B cell (primary cell): ENCODE results near the gene PTPRG. TPM values are rescaled to one million over a fixed set of nuclear protein-coding genes. Genes with fewer than 3 reads are reported as not detected.

ENCODE experiments used
- ATAC-seq: fragments of 200-7000 bp; cut with Tn5 transposase; one replicate; pipeline ENCODE4 v1.10.0; 2021; ENCODE audit warnings: low read depth, mild to moderate bottlenecking, moderate number of reproducible peaks, moderate library complexity
- CTCF ChIA-PET: fragments of 350-600 bp; sonication (Branson Sonifier 250); formaldehyde crosslinking; loops from one replicate; lab custom pipeline; 2021; ENCODE audit warnings: antibody characterized with exemption, inconsistent platforms; lab: Charles Lee
- POLR2A ChIA-PET: fragments of 350-600 bp; sonication (Branson Sonifier 250); formaldehyde crosslinking; loops from one replicate; lab custom pipeline; 2021; ENCODE audit warnings: antibody characterized with exemption; lab: Charles Lee
- DNase-seq: peaks from one replicate; pipeline ENCODE4 v3.0.0; 2013
- H2AFZ ChIP-seq: 2 replicates; pipeline ENCODE4 v1.6.1; 2012; ENCODE audit warnings: mild to moderate bottlenecking, low read depth, low read length; ENCODE audit not compliant: insufficient read depth, poor library complexity, severe bottlenecking
- H3K27ac ChIP-seq, 2 donors: 1 replicate in 1 of 2; 2 replicates in 1 of 2; pipeline ENCODE4 v1.5.1; 2012 to 2013; ENCODE audit warnings: low read length in 2 of 2, mild to moderate bottlenecking in 2 of 2, moderate library complexity in 1 of 2
- H3K27me3 ChIP-seq, 4 experiments: fragments of 200-600 bp in 1 of 4; sonication (generic) in 1 of 4; replicated peaks in 1 of 4; 1 replicate in 2 of 4; 2 replicates in 2 of 4; pipeline versions ENCODE4 v1.6.1 to v1.7.0; 2013 to 2016; ENCODE audit warnings: low read length in 3 of 4, mild to moderate bottlenecking in 2 of 4, mixed read lengths in 1 of 4, moderate library complexity in 1 of 4; ENCODE audit not compliant: insufficient read depth in 4 of 4, control insufficient read depth in 3 of 4; ENCODE audit errors: control extremely low read depth in 1 of 4
- H3K36me3 ChIP-seq, 2 experiments: replicated peaks in 1 of 2; 1 replicate in 1 of 2; 2 replicates in 1 of 2; pipeline versions ENCODE4 v1.6.1 to v1.7.1; 2013; ENCODE audit warnings: low read length in 1 of 2; ENCODE audit not compliant: insufficient read depth in 2 of 2, control insufficient read depth in 1 of 2; ENCODE audit errors: control extremely low read depth in 1 of 2, extremely low read depth in 1 of 2
- H3K4me1 ChIP-seq, 2 donors: fragments of 200-600 bp in 1 of 2; sonication (generic) in 1 of 2; 1 replicate in 1 of 2; 2 replicates in 1 of 2; pipeline versions ENCODE4 v1.5.1 to v1.6.1; 2013 to 2017; ENCODE audit warnings: low read length in 2 of 2; ENCODE audit not compliant: control insufficient read depth in 2 of 2, insufficient read depth in 2 of 2
- H3K4me2 ChIP-seq: replicated peaks from 2 replicates; pipeline ENCODE3; 2012; ENCODE audit warnings: mild to moderate bottlenecking, low read depth, low read length; ENCODE audit not compliant: poor library complexity, severe bottlenecking
- H3K4me3 ChIP-seq, 5 experiments: fragments of 200-600 bp in 1 of 5; sonication (generic) in 1 of 5; 1 replicate in 3 of 5; 2 replicates in 2 of 5; pipeline versions ENCODE4 v1.5.1 to v1.7.0; 2011 to 2016; ENCODE audit warnings: low read length in 4 of 5, mild to moderate bottlenecking in 4 of 5, low read depth in 2 of 5, control low read depth in 1 of 5, moderate library complexity in 1 of 5; ENCODE audit not compliant: insufficient read depth in 1 of 5; ENCODE audit errors: control extremely low read depth in 1 of 5, extremely low read depth in 1 of 5
- H3K79me2 ChIP-seq: fragments of 200-600 bp; sonication (generic); one replicate; pipeline ENCODE4 v1.6.0; 2016; ENCODE audit warnings: low read length; ENCODE audit not compliant: control insufficient read depth, insufficient read depth
- H3K9ac ChIP-seq: fragments of 200-600 bp; sonication (generic); 2 replicates; pipeline ENCODE4 v1.6.1; 2017; ENCODE audit warnings: mild to moderate bottlenecking, low read length, moderate library complexity
- H3K9me3 ChIP-seq, 3 donors: one replicate each; pipeline versions ENCODE4 v1.6.1 to v1.7.1; 2013; ENCODE audit warnings: low read length in 2 of 3; ENCODE audit not compliant: control insufficient read depth in 2 of 3, insufficient read depth in 1 of 3; ENCODE audit errors: control extremely low read depth in 1 of 3
- H4K20me1 ChIP-seq: 2 replicates; pipeline ENCODE4 v1.6.0; 2012; ENCODE audit warnings: mild to moderate bottlenecking, low read length; ENCODE audit not compliant: insufficient read depth, control insufficient read depth, poor library complexity, severe bottlenecking
- H3K27ac Mint-ChIP-seq: one replicate; pipeline ENCODE4 v1.8.0; 2021; ENCODE audit warnings: mixed read lengths
- H3K27me3 Mint-ChIP-seq: one replicate; pipeline ENCODE4 v1.8.0; 2021; ENCODE audit warnings: mixed read lengths
- H3K4me1 Mint-ChIP-seq: one replicate; pipeline ENCODE4 v1.8.0; 2021; ENCODE audit warnings: mixed read lengths
- H3K4me3 Mint-ChIP-seq: one replicate; pipeline ENCODE4 v1.8.0; 2021; ENCODE audit warnings: mixed read lengths
- H3K9me3 Mint-ChIP-seq: one replicate; pipeline ENCODE4 v1.8.0; 2022; ENCODE audit warnings: mixed read lengths; ENCODE audit not compliant: insufficient read depth
- CTCF ChIP-seq: fragments of 200-600 bp; IDR thresholded peaks from one replicate; pipeline ENCODE4 v1.8.0; 2022; ENCODE audit warnings: antibody characterized with exemption, mild to moderate bottlenecking
- EZH2 ChIP-seq: IDR thresholded peaks from 2 replicates; pipeline ENCODE4 v1.6.1; 2012; ENCODE audit warnings: borderline replicate concordance, low read depth, mild to moderate bottlenecking, moderate library complexity, low read length; ENCODE audit not compliant: insufficient read depth, poor library complexity, severe bottlenecking
- WGBS: methylation state at CpG from one replicate; pipeline ENCODE4 v1.1.5; 2013; ENCODE audit warnings: missing lambda C conversion rate; ENCODE audit not compliant: insufficient coverage; 5-methylcytosine and 5-hydroxymethylcytosine counted together
- intact Hi-C: fragments of 100-400 bp; cut with micrococcal nuclease; formaldehyde crosslinking; loops from one replicate; pipeline ENCODE4 v1.10.0; 2022
- polyA plus RNA-seq: library from polyadenylated mRNA; depleted of rRNA; stranded (reverse); fragments of >200 nt; gene quantifications from 2 replicates; pipeline ENCODE4 v1.2.3, GENCODE V29; 2012
- total RNA-seq, 2 donors: library from RNA; stranded (reverse); fragments of 120-200 nt in 1 of 2; gene quantifications; 1 replicate in 1 of 2; 2 replicates in 1 of 2; pipeline versions ENCODE4 v1.2.3 to v1.2.4, GENCODE V29; 2013 to 2022

Gene PTPRG
- total and polyA plus RNA-seq, 2 donors (not counting 1 experiment from before 2014, with no cell fraction given) = 0.12 to 1.3 TPM

DNA sequence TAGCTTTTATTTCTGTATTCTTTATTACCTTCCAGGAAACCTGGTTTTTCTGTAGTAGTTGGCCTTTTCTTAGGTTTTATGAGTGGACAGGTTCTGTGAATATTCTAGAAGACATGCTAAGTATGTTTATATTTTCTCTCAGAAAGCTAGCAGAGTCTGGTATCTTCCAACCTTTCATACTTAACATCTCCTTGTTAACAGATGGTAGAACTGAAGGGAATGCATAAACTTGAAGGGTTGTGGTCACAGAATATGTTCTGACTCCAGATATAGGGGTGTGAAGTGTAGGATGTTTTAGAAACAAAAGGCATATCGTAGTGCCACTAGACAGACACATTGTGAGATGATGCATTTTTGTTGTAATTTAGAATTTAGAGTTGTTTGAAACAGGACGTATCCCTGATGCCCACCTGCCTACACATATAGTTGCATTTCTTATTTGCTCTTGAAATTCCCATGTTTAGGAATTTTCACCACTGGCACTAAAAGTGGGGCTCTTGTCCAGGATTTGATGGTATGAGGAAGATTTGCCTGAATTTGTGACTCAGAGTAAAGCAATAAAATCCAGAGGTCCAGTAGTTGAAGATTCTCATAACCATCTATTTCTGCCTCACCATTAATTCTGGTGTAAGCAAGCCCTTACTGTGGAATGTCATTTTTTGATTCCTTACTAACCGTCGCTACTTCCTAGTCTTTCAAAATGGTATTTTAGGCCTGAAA is 537.4 kb downstream of the PTPRG start:
- Histone ChIP-seq H3K79me2 (no peaks in the 10 kb centered on the region), H3K4me3 (no peak overlapping the region), H3K9me3 (no peaks in the 10 kb centered on the region), H3K4me1 (no peaks in the 10 kb centered on the region), H3K27me3 (no peaks in the 10 kb centered on the region), H4K20me1 (no peaks in the 10 kb centered on the region), H3K36me3 (no peaks in the 10 kb centered on the region), H3K27ac (no peak overlapping the region), H3K4me2 (no peak overlapping the region), H3K9ac (no peak overlapping the region), H2AFZ (no peak overlapping the region)
- Mint-ChIP-seq H3K4me3 (no peak overlapping the region), H3K9me3 (no peaks in the 10 kb centered on the region), H3K27me3 (no peaks in the 10 kb centered on the region), H3K4me1 (no peaks in the 10 kb centered on the region), H3K27ac (no peak overlapping the region)
- ATAC-seq (no peak), DNase-seq (no peak)
- ChIA-PET POLR2A (no interaction called here), CTCF (no interaction called here)
- intact Hi-C loops = no loop called here
- WGBS = no CpG with 5 or more reads among the region's 4 CpGs
- TF ChIP-seq EZH2 = no peak
- TF ChIP-seq CTCF = no peak

DNA sequence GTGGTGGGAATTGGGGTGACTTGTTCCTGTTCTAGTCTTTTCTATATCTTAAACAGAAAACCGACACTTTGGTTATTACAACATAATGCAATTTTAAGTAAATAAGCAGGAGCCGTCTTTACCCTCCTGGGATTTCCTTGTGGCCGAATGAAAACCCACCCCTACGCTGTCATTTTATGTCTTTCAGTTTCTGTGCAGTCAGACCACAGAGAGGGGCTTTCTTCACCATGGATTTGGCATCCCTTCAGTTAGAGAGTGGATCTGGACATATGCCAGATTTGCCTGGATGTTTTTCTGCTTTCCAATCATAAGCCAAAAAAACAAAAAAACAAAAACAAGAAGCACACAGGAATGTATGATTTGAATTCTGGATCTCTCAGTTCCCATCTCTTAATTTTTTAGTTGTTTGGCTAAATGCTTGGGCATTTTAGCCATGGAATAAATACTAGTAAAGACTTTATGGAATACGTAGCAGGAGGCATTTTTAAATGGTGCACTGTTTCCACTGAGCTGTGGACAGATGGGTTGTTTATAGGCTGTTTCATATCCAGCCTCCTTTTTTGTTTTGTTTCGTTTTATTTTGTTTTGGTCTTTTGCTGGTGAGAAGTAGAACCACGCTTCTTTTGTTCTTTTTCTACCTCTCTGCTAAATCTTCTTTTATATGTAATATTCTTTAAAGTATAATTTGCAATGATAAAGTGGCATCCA is 539.1 kb downstream of the PTPRG start:
- Histone ChIP-seq H3K79me2 (no peaks in the 10 kb centered on the region), H3K27ac (no peak overlapping the region), H3K9me3 (no peaks in the 10 kb centered on the region), H3K9ac (no peak overlapping the region), H2AFZ (no peak overlapping the region), H3K36me3 (no peaks in the 10 kb centered on the region), H4K20me1 (no peaks in the 10 kb centered on the region), H3K4me1 (no peaks in the 10 kb centered on the region), H3K27me3 (no peaks in the 10 kb centered on the region), H3K4me3 (no peak overlapping the region), H3K4me2 (no peak overlapping the region)
- no peak for ATAC-seq
- Mint-ChIP-seq H3K27ac (no peak overlapping the region), H3K9me3 (no peaks in the 10 kb centered on the region), H3K4me1 (no peaks in the 10 kb centered on the region), H3K4me3 (no peak overlapping the region), H3K27me3 (no peaks in the 10 kb centered on the region)
- TF ChIP-seq CTCF (no peak), EZH2 (no peak)
- CTCF ChIA-PET = no interaction called here
- WGBS = 77% methylated on average over 4 of the region's 7 CpGs
- POLR2A ChIA-PET = no interaction called here
- intact Hi-C loops = no loop called here
- no peak for DNase-seq
